ENCODE data around the gene SLIT3. TPM values are rescaled to one million over a fixed set of nuclear protein-coding genes. Genes with fewer than 3 reads are reported as not detected.

Gene SLIT3
- total and polyA plus RNA-seq, 9 of the 15 experiments (the other 6 are each of a cell fraction or from before 2014, with no cell fraction given), result 0.01 to 0.04 TPM; not detected in 7

DNA sequence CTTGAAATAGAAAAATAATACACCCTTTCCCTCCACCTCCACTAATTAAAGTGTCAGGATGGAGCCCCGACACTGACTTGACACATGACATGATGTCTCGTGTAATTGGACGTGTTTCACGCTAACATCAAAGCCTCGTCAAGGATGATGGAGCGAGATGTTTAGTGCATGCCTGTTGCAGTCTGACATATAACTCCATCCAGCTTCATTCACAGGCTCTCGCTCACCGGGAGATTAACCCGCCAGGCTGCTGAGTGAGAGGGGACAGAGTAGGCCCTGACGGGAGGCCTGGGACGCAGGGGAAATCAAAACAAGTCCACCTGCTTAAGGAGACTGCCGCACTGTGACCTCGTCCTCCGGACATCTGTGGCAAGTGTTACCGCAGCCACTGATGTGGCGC lies 263.5 kb downstream of the SLIT3 start:
- Histone ChIP-seq H2AFZ (ENCODE audit: low read depth, low read length) (no peak overlapping the region), H3K27ac (ENCODE audit: extremely low read depth, low read depth, low read length) (no peak overlapping the region), H4K20me1 (replicated peaks; ENCODE audit: control insufficient read depth, insufficient read depth, low read length) (no peaks in the 10 kb centered on the region), H3K4me1 (replicated peaks in 1 of 2; ENCODE audit: control insufficient read depth in 2 of 2, insufficient read depth in 2 of 2, low read length in 2 of 2) (no peaks in the 10 kb centered on the region), H3K36me3 (ENCODE audit: control insufficient read depth, insufficient read depth, low read length) (no peaks in the 10 kb centered on the region), H3K27me3 (ENCODE audit: control insufficient read depth in 2 of 2, insufficient read depth in 2 of 2, low read length in 2 of 2) (peaks cover 0 to 9% of the 10 kb centered on the region in 2 experiments; a peak in 3 of 5 replicates), H3K79me2 (ENCODE audit: control insufficient read depth, insufficient read depth, low read length) (no peaks in the 10 kb centered on the region), H3K9me1 (ENCODE audit: control insufficient read depth, insufficient read depth, low read length) (no peaks in the 10 kb centered on the region), H3K4me3 (no peak overlapping the region), H3K9me3 (replicated peaks; ENCODE audit: control insufficient read depth, insufficient read depth, low read depth, low read length) (no peaks in the 10 kb centered on the region), H3K4me2 (ENCODE audit: insufficient read depth, low read length) (no peak overlapping the region), H3K9ac (ENCODE audit: insufficient read depth in 1 of 2, low read depth in 2 of 2, low read length in 2 of 2) (no peak overlapping the region)
- in situ Hi-C loops (cut with MboI) (no loop called here), intact Hi-C loops (cut with micrococcal nuclease) (no loop called here)
- TF ChIP-seq ZNF140 (CRISPR knock-in tag; IDR thresholded peaks at IDR 0.05) (no peak), COPS2 (conservative IDR thresholded peaks at IDR 0.05) (no peak), FOXJ2 (tag; IDR thresholded peaks at IDR 0.05) (no peak), MBD2 (IDR thresholded peaks at IDR 0.05; ENCODE audit: borderline replicate concordance, low read depth) (no peak), IRF2 (CRISPR knock-in tag; IDR thresholded peaks at IDR 0.05) (no peak), ZFX (CRISPR knock-in tag; IDR thresholded peaks at IDR 0.05) (no peak), MYC (IDR thresholded peaks at IDR 0.05; ENCODE audit: low read depth, low read length) (no peak), MYC (CRISPR knock-in tag; IDR thresholded peaks at IDR 0.05; ENCODE audit: borderline replicate concordance, low read depth) (no peak), MED1 (CRISPR knock-in tag; IDR thresholded peaks at IDR 0.05; ENCODE audit: borderline replicate concordance) (no peak), MYBL2 (IDR thresholded peaks at IDR 0.05; ENCODE audit: low read depth) (no peak), MYBL2 (CRISPR knock-in tag; IDR thresholded peaks at IDR 0.05; ENCODE audit: borderline replicate concordance) (no peak)
- no peak for FAIRE-seq
- ChIA-PET POLR2A (no interaction called here), CTCF (ENCODE audit: low intra/inter-chr PET ratio) (no interaction called here)
- BruUV-seq (replicated peaks), result no TSS peak
- no peak for DNase-seq (ENCODE audit: extremely low read depth in 1 of 4, low spot score in 3 of 4)
- no peak for ATAC-seq
- WGBS (ENCODE audit: insufficient coverage, low coverage, missing lambda C conversion rate), result 1% methylated on average over 16 of the region's 16 CpGs
